Activated T-cell treated with anti-CD3 and anti-CD28 coated beads, Interleukin-2, amount 50 U/mL, for 1 hour (primary cell): ENCODE data around the gene AATK.

Experiments used
- DNase-seq: peaks from one replicate; pipeline ENCODE4 v3.0.0-alpha.2; 2020

Gene AATK

DNA sequence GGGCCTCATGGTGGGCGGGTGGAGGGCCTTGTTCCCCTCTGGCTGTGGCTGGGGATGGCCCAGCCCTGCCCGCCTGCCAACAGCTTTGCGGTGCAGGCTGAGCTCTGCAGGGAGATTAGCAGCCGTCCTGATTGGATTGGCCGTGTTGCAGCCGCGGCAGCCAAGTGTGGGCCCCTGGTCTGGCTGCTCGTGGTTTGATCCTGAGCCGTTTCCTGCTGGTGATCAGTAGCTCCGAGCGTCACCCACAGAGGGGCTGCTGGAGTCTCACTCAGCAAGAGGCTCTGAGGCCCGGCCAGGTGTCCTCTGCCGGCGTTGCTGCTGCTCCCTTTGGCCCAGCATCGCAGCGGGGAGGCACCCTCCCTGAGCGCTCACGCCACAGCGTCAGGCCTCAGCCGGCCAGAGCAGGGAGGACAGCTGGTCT, 98.6 kb downstream of the AATK start:
- no peak for DNase-seq
